K562 (cell line): ENCODE data around the gene STT3B. TPM values are rescaled to one million over a fixed set of nuclear protein-coding genes. Genes with fewer than 3 reads are reported as not detected.

ENCODE experiments used
- ARID2 ChIP-seq: fragments of 450-650 bp; IDR thresholded peaks from 2 replicates; pipeline ENCODE4 v1.6.1; 2017; ENCODE audit warnings: antibody characterized with exemption, mild to moderate bottlenecking
- FOXK2 ChIP-seq, 2 experiments: fragments of 450-650 bp; IDR thresholded peaks in 1 of 2; conservative IDR thresholded peaks in 1 of 2; 2 replicates each; pipeline ENCODE4 v1.6.1; 2016; ENCODE audit warnings: low read depth in 2 of 2, mild to moderate bottlenecking in 1 of 2
- HOMEZ ChIP-seq: fragments of 250-450 bp; sonication (Bioruptor Pico); IDR thresholded peaks from 2 replicates; pipeline ENCODE4 v1.4.0; 2020; ENCODE audit warnings: mild to moderate bottlenecking, moderate library complexity
- KAT2B ChIP-seq: IDR thresholded peaks from one replicate; pipeline ENCODE4 v1.6.1; 2012; ENCODE audit warnings: low read depth, mild to moderate bottlenecking, control low read depth, inconsistent platforms, low read length, moderate library complexity
- LEF1 ChIP-seq: fragments of 450-650 bp; IDR thresholded peaks from 2 replicates; pipeline ENCODE4 v1.6.1; 2016; ENCODE audit warnings: mild to moderate bottlenecking
- NEUROD1 ChIP-seq: fragments of 150-350 bp; IDR thresholded peaks from 2 replicates; pipeline ENCODE4 v1.6.1; 2014; ENCODE audit warnings: borderline replicate concordance, low read length, low read depth; ENCODE audit not compliant: partially characterized antibody
- ZFP36 ChIP-seq: fragments of 150-350 bp; IDR thresholded peaks from 2 replicates; pipeline ENCODE4 v1.6.1; 2018; ENCODE audit warnings: low read length, low read depth; ENCODE audit not compliant: partially characterized antibody
- ZKSCAN1 ChIP-seq: fragments of 150-350 bp; IDR thresholded peaks from 2 replicates; pipeline ENCODE4 v1.6.1; 2016; ENCODE audit warnings: low read depth, low read length
- ZNF436 ChIP-seq: fragments of 250-450, 450-650 bp; sonication (Bioruptor Pico); formaldehyde crosslinking; IDR thresholded peaks from 2 replicates; pipeline ENCODE4 v1.7.0; 2020; ENCODE audit warnings: mild to moderate bottlenecking
- ZNF707 ChIP-seq: fragments of 250-450 bp; sonication (Bioruptor Pico); conservative IDR thresholded peaks from 2 replicates; pipeline ENCODE4 v1.8.0; 2022; ENCODE audit warnings: inconsistent platforms, mild to moderate bottlenecking, moderate library complexity
- ZNF766 ChIP-seq: fragments of 200-800 bp; sonication (Bioruptor generic); conservative IDR thresholded peaks from 2 replicates; pipeline ENCODE4 v1.6.1; 2016; ENCODE audit warnings: missing genetic modification characterization, missing compliant biosample characterization
- polyA plus RNA-seq, 8 experiments: library from polyadenylated mRNA; depleted of rRNA in 4 of 8; stranded (reverse) in 5 of 8; unstranded in 3 of 8; fragments of >200 nt; fragmentation: Nextera tagmentation in 2 of 8; fragmentation: Illumina TruSeq in 1 of 8; extraction: Ambion mirVana in 2 of 8; extraction: Trizol in 1 of 8; gene quantifications; 2 replicates each; pipeline versions ENCODE4 v1.2.1 to v1.2.3, GENCODE V29; 2011 to 2014; ENCODE audit warnings: inconsistent platforms in 1 of 8, missing spikeins in 1 of 8
- total RNA-seq, 7 experiments: library from RNA; depleted of rRNA in 6 of 7; stranded (reverse); fragments of >200 nt in 6 of 7; fragmentation: Illumina TruSeq in 2 of 7; extraction: Trizol in 2 of 7; gene quantifications; 2 replicates each; pipeline versions ENCODE4 v1.2.1 to v1.2.3, GENCODE V29; 2011 to 2021; ENCODE audit warnings: low replicate concordance in 1 of 7

STT3B gene
- total and polyA plus RNA-seq, 9 of the 15 experiments (the other 6 are each of a cell fraction or from before 2014, with no cell fraction given), result 22.4 to 147 (median 100) TPM

GRCh38 chr3:31514570-31514969 lies 18.2 kb upstream of the STT3B start (continued):
- TF ChIP-seq ZKSCAN1 (no peak), ARID2 (no peak), KAT2B (no peak), FOXK2 (conservative IDR thresholded peaks at IDR 0.05 in 1 of 2, IDR thresholded peaks at IDR 0.05 in 1 of 2; ENCODE audit: low read depth in 2 of 2) (no peak), NEUROD1 (no peak), ZNF766 (no peak), HOMEZ (no peak), ZNF707 (CRISPR knock-in tag) (no peak), ZFP36 (no peak), ZNF436 (CRISPR knock-in tag) (no peak), LEF1 (no peak)
